HuH-7.5 (cell line): Measurements from ENCODE around the gene EPHA1.
"Not testable (repeated sequence)": the region's sequence is repeated elsewhere in the genome, so short reads cannot be mapped to it uniquely, and the experiment has no call there.

Experiments
- DNase-seq: peaks from one replicate; pipeline ENCODE4 v3.0.0; 2011; ENCODE audit warnings: low spot score

The EPHA1 gene

DNA sequence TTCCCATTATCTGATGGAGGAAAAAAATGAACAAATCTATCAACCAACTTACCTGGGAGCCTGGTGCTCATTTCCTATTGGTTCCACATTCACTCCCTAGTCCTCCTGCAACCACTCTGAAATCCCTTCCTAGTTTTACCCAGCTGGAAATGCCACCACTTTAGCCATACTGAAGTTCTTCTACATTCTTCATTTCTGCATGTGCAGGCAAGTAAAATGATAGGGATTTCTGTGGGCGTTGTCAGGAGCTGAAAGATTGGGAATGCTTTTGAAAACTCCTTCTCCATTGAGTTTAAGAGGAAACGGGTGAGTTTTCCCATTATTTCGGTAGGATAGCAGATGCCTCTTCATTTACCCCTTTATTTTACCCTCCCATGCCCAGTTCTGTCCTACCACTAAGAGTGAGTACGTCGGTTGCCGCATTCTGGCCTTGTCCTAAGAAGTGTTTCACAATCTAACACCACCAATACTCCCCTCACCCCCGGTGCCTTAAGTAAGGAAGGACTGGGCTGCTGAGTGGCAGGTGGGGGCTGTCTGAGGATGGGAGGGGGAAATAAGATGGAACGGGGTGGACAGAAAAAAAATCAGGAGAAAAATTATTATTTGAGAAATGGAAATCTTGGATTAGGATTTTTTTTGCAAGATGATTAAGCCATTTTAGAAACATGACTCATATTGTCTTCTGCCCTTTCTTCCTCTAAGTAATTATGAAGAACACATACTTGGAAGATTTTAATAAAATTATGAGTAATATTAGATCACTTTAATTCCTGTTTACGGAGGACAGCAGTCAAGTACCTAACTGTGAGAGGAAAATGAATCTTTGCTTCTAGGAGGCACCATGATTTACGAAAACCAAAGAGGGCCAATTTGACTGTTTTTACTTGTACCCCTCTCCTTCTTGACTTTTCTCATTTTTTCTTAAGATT is 21.4 kb upstream of the EPHA1 start:
- DNase-seq = no peak

DNA sequence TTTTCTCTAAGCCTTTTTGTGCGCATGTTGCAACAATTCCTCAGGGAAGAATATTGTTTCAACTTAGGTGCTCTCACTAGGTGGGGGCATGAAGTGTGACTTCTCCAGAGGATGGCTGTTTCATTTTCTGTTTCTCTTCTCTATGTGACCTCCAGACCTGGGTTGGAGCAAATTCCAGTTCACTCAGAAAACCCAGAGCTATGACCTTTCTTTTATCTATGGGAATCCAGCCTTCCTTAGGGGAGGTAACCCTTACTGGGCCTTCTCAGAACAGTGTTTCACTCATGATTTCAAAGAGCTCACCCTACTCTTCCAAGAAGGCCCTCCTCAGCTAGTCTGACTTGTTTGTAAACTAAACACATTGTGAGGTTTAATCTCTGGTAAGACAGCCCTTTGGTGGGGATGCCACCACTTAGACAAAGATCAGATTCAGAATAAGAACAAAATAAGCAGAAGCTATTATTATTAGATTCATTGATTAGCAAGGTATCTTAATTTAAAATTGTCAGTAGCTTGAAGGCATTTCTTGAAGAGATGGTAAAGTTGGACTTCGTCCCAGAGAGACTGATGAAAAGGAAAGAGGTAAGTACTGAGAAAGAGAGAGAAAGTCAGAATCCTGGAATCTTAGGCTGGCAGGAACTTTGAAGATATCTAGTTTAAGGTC is 18.0 kb upstream of the EPHA1 start:
- DNase-seq = no peak

DNA sequence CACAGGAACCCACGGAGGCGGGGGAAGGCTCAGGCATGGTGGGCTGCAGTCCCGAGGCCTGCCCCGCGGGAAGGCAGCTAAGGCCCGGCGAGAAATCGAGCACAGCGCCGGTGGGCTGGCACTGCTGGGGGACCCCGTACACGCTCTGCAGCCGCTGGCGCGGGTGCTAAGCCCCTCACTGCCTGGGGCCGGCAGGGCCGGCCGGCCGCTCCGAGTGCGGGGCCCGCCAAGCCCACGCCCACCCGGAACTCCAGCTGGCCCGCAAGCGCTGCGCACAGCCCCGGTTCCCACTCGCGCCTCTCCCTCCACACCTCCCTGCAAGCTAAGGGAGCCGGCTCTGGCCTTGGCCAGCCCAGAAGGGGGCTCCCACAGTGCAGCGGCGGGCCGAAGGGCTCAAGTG is 15.8 kb upstream of the EPHA1 start:
- not testable (repeated sequence) for DNase-seq

DNA sequence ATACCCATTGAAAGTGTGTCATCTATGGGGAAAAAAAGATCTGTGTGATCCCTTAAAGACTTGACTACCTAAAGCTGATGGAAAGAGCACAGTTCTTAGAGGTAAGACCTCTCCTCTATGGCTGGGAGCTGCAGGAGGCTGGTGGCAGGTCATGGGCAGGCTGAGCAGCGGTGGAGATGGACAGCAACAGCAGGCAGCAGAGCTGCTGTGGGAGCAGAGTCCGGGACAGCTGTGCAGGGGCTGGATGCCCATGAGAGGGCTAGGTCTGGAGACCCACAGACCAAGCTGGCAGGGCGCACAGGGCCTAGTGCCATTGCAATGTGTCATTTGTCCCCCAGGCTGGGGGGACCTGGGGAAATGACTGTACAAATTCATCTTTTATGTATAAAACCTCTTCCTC is 13.4 kb upstream of the EPHA1 start:
- no peak for DNase-seq

DNA sequence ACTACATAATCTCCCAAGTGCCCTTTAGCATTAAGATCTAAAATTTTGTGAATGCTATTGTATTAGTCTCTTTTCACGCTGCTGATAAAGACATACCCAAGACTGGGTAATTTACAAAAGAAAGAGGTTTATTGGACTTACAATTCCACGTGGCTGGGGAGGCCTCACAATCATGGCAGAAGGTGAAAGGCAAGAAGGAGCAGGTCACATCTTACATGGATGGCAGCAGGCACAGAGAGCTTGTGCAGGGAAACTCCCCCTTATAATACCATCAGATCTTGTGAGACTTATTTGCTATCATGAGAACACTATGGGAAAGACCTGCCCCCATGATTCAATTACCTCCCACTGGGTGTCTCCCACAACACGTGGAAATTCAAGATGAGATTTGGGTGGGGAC is 12.0 kb upstream of the EPHA1 start:
- not testable (repeated sequence) for DNase-seq

DNA sequence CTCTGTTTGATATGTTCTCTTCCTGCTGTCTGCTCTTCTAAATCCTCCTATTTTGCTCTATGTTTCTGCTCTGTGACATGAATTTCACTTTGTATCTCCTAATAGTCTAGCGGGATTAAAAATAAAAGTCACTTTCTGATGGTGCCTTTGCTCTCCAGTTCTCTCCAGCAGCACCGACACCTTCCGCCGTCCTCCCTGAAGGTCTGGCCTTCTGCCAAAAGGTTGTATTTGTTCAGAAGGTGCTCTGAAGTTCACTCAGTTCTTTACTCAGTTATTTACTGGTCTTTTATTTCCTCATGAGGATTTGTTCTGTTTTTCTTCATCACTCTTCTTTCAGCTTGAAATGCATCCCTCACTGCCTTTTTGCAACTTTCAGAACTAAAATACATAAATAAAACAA is 11.2 kb upstream of the EPHA1 start:
- DNase-seq = no peak

DNA sequence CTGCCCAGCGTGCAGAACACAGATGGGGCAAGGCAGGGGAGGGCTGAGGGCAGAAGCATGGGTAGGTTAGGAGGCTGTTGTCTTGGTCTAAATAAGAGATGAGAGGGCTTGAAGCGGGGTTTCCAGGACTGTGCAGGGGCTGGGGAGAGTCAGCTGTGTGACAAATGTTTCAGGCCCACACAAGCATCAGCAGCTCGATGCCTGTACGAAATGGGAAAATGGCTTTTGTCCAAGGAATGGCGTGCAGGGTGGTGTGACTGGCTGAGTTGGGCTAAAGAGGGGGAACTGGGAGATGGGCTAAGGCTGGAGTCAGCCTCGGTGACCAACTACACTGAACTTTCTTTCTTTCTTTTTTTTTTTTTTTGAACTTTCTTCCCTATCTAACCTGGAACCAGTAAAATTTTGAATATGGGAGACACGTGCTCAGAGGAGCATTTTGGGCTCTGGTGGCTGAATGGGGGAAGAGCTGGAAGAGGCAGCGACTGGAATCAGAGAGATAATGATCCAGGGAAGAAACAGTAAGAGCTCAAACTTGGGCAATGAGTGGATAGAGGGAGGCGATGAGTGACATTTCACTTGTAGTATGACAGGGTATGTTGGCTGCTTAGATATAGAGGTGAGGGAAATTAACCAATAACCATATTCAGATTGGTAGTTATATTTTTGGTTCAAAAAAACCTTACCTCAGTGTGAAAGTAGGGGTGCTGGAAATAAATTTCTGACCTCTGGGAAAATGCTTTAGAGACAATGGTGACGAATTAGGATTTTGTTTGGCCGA is 10.2 kb upstream of the EPHA1 start:
- no peak for DNase-seq

DNA sequence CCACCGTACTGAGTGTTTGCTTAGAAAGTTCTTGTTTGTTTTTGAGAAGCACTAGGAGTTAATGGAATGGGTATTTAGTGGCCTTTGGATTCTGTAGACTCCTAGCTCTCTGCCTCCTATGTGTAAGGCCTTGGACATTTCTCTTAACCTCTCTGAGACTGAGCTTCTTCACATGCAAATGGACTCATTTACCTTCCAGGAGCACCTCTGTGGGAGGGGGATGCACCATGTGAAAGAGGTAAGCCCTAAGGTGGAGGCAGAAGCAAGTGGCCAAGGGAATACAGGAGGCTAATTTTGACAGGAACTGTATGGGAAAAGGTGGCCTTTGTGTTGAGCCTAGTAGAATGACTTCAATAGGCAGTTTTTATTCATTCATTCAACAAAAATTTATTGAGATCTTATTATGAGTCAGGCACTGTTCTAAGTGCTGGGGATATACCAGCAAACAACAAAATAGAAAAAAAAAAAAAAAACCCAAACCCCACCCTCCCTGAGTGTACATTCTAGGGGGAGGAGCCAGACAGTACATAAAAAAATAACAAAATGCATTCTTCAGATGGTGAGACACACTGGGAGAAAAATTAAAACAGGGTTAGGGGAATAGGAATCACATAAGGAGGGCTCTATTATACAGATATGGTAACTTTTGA is 9.2 kb upstream of the EPHA1 start:
- no peak for DNase-seq

DNA sequence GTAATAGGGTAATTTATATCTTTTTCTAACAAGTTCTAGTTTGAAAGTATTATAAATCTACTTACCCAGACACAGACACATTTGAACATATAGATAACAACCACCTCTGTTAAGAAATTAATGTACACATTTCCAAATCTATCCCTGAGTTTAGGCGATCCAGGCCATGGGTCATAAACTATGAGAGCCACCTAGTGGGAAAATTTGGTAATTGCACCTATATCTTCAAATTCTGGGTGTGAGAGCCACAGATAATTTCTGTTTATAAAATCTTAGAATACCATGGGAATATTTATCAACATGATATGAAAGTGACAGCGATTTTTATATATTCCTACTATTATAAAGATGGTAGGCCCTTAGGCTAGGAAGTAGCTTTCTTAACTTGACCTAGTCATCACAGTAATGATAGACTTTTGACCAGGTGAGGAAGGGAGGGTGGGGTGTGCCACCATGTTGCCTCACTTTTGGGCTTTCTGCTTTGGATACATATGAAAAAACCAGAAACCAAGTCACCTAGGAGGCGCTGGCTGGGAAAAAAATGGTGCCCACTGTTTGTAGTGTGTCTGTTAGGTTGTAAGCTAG is 8.0 kb upstream of the EPHA1 start:
- peak; percentile 73 for DNase-seq

DNA sequence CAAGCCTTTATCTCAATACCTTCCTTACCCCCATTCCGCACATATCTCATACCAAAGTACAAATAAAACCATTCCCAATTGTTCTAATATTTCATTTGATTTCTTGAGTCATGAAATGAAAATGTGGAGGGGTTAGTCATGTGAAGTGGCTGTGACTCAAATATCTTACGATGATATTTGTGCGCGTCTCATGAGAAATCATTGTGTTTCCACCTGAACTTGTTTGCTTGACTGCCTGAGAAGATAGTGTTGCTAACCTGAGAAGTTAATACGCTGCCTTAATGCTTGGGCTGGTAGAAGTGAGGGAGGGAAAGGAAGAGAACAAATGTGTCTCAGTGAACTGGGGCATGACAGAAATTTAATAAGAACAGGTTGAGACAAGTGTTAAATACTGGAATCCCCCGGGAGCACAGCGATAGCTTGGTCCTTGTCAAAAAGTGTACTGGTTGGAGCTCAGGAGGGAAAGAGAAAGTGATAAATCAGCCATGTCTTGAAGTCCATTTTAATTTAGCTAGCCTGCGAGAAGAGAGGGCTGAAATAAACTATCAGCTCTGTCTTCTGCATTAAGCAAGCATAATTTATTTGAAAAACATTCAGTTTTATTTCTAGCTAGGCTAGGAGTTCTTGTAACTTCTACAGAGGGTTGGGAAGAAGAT is 7.2 kb upstream of the EPHA1 start:
- DNase-seq = no peak

DNA sequence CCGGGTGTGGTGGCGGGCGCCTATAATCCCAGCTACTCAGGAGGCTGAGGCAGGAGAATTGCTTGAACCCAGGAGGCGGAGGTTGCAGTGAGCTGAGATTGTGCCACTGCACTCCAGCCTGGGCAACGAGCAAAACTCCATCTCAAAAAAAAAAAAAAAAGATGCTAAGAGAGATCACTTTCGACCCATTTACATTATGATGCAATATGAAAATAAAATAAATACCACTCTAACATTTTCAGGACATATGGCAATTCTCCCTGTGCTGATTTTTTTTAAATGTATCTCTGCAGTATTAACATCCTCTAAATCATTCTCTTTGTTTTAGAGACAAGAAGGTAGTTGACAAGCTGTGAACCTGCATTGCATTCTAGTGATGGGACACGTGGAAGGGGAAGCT is 6.6 kb upstream of the EPHA1 start:
- DNase-seq = not testable (repeated sequence)

DNA sequence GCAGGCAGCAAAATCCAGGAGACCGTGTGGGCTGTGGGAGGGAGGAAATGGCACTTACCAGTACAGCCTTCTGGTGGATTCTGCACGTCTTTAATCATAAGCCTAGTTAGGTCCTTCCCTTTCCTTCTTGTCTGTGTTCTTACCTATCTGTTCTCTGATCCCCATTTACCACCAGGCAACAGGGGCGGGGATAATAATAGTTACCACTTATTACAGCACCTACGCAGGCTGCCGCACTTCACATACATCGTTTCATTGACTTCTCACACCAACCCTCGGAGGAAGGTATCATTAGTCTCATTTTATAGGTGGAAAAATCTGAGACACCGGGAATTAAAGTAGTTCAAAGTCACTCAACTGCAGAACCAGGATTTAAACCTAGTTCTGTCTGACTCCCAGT is 4.5 kb upstream of the EPHA1 start:
- no peak for DNase-seq

DNA sequence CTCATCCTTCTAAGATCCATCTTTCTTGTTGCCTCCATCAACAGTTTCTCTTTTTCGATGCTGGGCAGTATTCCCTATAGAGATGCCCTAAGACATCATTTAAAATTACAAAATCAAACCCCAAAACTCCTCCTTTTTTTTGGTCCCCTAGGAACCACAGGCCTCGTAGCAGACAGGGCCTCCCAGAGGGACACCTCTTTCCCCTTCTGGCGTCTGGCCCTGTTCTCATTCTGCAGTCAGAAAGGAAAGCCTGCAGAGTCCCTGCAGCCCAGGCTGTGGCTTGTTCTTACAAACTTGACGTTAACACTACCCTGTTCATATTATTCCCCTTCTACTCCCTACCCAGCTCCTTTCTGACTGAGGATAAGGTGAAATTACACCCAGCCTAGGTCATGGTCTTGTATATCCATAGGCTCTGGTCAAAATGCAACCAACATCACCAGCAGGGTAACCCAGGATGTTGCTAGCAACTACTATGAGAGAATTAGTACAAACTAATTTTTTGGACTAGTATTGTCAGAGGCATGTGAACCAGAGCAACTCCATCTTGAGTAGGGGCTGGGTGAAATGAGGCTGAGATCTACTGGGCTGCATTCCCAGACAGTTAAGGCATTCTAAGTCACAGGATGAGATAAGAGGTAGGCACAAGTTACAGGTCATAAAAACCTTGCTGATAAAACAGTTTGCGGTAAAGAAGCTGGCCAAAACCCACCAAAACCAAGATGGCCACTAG is 3.5 kb upstream of the EPHA1 start:
- DNase-seq = no peak

DNA sequence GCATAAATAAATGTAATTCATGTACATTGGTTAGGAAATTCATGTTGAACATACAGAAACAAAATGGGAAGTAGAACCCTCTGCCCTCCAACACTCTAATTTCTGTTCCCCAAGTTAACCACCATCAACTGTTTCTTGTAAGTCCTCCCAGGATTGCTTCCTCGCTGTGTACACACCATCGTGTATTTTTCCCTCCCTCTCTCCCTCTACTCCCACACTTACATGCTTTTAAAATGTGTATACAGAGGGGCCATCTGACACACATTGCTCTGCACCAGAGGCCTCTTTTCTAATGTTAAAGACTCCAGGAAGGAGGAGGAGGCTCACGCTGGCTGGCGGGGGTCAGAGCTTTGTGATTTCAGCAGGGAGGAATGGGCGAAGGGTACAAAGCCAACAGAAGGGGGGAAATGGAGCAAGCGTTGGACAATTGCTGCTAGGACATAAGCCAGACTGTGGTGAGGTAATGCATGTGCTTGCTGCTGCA is 1.9 kb upstream of the EPHA1 start:
- DNase-seq = no peak

DNA sequence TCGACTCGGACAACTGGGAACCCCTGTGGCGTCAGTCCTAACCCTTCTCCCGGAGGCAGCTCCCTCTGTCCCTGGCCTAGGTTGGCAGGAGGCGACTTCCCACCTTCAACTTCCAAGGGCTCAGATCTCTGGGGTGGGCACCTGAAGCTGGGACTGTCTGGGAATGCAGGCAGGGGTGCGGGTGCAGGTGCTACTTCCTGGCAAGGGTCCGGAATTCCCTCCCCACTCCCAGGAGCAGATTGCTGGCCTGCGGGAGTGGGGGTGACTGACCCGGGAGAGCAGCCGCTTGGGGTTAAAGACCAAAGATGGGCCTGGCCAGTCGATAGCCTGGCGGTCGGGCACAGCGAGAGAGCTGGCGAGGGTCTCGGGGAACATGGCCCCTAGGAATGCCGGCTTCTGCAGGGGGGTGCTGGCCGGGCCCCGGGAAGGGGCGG is 387 bp downstream of the EPHA1 start:
- DNase-seq = no peak

DNA sequence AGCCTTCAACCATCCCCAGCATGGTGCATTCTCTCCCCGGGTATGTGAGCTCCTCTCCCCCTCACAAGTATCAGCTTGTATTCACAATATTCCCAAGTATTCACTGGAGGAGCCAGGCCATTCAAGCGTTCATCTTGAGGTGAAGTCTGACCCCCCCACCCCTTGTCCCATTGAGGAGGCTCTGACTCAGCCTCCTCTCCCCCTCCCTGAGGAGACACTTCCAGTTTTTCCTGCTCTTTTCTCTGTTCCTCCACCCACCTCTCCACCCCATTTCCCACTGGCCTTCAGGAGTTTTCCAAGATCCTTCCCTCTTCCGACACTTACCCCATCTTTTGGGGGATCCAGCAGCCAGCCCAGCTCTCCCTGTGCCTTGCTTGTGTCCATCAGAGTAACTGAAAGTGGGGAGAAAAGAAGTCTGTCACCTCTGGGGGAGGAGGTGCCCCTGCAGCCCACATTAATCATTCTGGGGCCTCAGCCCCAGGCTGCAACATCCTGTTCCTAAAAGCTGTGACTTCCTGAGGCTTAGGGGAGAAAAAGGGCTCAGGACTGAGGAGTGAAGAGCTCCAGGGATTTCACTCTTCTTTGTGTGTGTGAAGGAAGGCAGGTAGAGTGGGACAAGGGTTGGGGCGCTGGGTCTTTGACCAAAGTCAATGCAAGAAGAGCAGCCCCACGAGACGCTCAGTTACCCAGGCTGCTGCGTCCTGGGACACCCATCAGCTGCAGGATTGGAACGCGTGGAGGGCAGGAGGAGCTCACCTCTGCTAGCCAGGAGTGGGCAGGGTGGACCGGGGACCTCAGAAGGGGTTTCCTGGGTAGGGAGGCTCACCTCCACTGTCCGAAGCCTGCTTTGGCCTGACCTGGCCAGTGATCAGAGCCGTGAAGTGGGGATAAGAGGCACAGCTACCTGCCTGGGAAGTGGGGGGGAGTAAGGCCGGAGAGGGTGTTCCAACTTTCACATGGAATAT is 1.1 kb downstream of the EPHA1 start:
- DNase-seq = no peak

DNA sequence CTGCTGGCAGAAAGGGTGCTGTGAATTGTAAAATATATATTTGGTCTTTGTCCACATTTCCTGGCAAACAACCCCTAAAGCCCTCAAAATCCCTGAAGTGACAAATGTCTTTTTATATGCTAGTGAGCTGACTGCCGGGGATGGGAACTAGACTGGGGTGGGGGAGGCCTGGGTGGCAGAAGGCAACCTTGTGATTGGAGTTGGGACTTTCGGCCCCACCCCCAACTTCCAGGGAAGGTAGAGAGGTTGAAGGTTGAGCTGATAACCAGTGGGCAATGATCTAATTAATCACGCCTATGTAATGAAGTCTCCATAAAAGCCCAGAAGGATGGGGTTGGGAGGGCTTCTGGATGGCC is 2.7 kb downstream of the EPHA1 start:
- DNase-seq = no peak

DNA sequence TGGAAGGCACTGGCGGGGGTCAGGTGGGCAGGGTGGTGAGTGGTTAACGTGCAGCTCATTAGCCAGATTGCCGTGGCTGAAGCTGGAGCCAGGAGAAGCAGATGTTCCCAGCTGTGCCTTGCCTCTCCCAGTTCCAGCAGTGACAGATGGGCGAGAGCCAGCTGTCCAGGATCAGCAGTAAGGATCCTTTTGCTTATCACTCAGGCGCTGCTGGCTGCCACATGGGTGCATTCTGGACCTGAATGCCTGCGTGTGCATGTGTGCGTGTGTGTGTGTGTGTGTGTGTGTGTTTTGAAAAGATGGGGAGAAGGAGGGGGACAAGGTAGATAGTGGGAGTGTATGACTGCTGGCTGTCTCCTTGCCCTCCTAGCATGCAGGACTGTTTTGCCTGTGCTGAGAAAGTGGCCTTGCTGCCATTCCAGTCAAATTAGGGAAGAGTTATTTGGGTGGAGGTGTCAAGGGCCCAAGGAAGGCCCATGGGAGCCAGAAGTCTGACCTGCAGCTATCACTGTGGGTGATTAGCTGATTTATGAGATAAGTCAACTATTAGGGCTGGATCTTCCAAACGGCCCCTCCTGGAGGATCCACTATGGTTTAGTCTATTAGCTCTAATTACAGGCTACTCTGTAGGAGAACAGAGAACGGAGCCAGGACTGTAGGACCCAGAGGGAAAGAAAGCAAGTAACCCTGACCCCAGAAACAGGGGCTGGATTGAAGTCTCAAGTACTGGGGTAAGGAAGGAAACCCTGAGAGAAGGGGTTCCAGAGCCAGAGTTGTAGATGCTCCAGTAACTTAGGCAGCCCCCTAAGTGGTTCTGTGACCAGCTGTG is 3.3 kb downstream of the EPHA1 start:
- DNase-seq = no peak
